Measurements from ENCODE around the gene FAM9C.

DNA sequence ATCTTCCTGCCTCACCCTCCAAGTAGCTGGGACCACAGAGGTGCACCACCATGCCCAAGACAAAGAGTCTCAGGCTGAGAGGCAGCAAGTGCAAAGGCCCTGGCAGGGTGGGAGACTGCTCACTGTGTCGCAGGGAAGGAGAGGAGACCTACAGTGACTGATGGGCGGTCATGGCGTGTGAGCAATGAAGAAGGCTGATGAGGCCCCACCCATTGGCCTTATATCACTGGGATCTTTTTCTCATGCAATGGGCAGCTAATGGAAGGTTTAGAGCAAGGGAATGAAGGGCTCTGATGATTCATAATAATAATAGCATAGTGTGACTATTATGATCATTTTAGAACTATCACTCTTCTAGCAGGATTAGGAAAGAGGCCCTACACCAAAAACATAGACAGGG lies 20.9 kb downstream of the FAM9C start:
- no peak for TF ChIP-seq CTCF (IDR thresholded peaks at IDR 0.05)
- no peak for TF ChIP-seq POLR2AphosphoS5 (IDR thresholded peaks at IDR 0.05)
- no peak for TF ChIP-seq POLR2A (IDR thresholded peaks at IDR 0.05)
- no peak for TF ChIP-seq EP300 (IDR thresholded peaks at IDR 0.05)
